ENCODE data around the gene PPIL1.

PPIL1 gene

DNA sequence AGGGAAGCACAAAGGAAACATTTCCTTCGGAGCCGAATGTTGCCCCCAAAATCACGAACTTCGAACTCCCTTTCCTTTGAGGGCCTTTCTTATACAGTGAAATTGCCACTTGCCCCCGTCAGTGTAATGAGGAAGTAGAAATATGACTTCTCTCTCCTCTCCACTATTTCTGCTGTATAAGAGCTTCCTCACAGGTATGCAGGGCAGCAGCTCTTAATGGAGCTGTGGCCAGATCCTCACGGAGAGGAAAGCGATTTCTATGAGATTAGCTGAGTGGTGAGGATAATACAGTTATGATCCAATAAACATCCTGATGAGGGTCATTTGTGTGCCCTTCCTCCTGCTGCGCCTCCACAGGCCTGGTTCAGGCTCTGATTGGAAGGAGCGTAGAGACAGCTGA, 24.6 kb downstream of the PPIL1 start:
- Histone ChIP-seq H3K27me3 (replicated peaks; ENCODE audit: insufficient read depth, low read length) (no peaks in the 10 kb centered on the region), H3K4me2 (ENCODE audit: low read depth, low read length) (no peak overlapping the region), H3K27ac (ENCODE audit: low read length) (no peak overlapping the region), H3K79me2 (ENCODE audit: low read length) (no peaks in the 10 kb centered on the region), H2AFZ (ENCODE audit: low read length) (no peak overlapping the region), H4K20me1 (ENCODE audit: insufficient read depth, low read length) (no peaks in the 10 kb centered on the region), H3F3A (ENCODE audit: insufficient read depth, low read length) (no peaks in the 10 kb centered on the region), H3K4me1 (ENCODE audit: low read length) (no peaks in the 10 kb centered on the region), H3K4me3 (ENCODE audit: low read length) (no peak overlapping the region), H3K36me3 (replicated peaks; ENCODE audit: insufficient read depth, low read length) (no peaks in the 10 kb centered on the region), H3K9me3 (replicated peaks; ENCODE audit: insufficient read depth, low read length) (no peaks in the 10 kb centered on the region), H3K9ac (ENCODE audit: low read length) (no peak overlapping the region), H3K9me2 (replicated peaks; ENCODE audit: insufficient read depth, low read length) (no peaks in the 10 kb centered on the region)
- no peak for DNase-seq
- TF ChIP-seq, protein P1, sequence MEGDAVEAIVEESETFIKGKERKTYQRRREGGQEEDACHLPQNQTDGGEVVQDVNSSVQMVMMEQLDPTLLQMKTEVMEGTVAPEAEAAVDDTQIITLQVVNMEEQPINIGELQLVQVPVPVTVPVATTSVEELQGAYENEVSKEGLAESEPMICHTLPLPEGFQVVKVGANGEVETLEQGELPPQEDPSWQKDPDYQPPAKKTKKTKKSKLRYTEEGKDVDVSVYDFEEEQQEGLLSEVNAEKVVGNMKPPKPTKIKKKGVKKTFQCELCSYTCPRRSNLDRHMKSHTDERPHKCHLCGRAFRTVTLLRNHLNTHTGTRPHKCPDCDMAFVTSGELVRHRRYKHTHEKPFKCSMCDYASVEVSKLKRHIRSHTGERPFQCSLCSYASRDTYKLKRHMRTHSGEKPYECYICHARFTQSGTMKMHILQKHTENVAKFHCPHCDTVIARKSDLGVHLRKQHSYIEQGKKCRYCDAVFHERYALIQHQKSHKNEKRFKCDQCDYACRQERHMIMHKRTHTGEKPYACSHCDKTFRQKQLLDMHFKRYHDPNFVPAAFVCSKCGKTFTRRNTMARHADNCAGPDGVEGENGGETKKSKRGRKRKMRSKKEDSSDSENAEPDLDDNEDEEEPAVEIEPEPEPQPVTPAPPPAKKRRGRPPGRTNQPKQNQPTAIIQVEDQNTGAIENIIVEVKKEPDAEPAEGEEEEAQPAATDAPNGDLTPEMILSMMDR (IDR thresholded peaks at IDR 0.05; ENCODE audit: low read length): no peak
- no peak for TF ChIP-seq EZH2phosphoT487 (IDR thresholded peaks at IDR 0.05; ENCODE audit: low read length)

DNA sequence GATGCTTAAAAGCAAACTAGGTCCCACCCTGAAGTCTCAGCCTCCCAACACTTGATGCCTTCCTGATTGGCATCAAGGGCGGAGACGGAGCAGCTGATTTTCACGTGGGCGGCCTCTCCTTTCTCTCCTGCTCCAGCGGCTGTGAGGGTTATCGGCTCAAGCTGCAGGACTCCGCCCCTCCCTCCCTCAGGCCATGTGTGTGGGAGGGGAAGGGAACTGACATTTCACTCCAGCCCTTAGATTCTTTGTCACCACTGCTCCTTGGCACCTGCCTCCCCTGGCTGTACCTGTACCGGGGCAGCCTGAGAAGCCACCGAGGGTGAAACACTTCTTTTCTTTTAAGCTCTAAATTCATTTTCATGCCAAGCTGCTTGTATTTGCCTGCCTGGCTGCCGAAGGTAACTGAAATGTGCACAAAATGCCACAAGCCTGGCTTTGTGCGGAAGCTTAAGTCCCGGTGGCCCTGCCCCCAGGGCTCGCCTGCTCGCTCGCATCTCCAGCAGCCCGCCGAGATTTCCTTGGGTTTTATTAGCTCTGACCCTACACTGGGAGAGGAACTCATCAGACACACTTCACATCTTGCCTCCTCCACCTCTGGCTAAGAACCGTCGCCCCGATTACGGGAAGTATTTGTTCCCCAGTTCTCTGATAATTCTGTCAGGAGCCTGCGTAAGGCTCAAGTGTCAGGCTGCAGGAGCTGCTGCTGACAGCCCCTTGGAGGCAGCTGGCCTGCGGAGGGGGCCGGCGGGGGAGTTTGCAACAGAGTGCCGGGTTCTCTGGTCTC, 25.8 kb downstream of the PPIL1 start:
- H2AFZ ChIP-seq (ENCODE audit: low read length): no peak overlapping the region
- no peak overlapping the region for H3K9ac ChIP-seq (ENCODE audit: low read length)
- H3K9me2 ChIP-seq (replicated peaks; ENCODE audit: insufficient read depth, low read length): no peaks in the 10 kb centered on the region
- no peaks in the 10 kb centered on the region for H3K4me1 ChIP-seq (ENCODE audit: low read length)
- no peaks in the 10 kb centered on the region for H3F3A ChIP-seq (ENCODE audit: insufficient read depth, low read length)
- H4K20me1 ChIP-seq (ENCODE audit: insufficient read depth, low read length): no peaks in the 10 kb centered on the region
- no peak overlapping the region for H3K27ac ChIP-seq (ENCODE audit: low read length)
- TF ChIP-seq EZH2phosphoT487 (IDR thresholded peaks at IDR 0.05; ENCODE audit: low read length) (no peak), EZH2 (optimal IDR thresholded peaks at IDR 0.05; ENCODE audit: low read depth, low read length) (no peak)
- TF ChIP-seq, protein P1 (IDR thresholded peaks at IDR 0.05; ENCODE audit: low read length): no peak
- no peaks in the 10 kb centered on the region for H3K27me3 ChIP-seq (replicated peaks; ENCODE audit: insufficient read depth, low read length)
- H3K36me3 ChIP-seq (replicated peaks; ENCODE audit: insufficient read depth, low read length): no peaks in the 10 kb centered on the region
- no peaks in the 10 kb centered on the region for H3K79me2 ChIP-seq (ENCODE audit: low read length)
- DNase-seq: no peak
- no peaks in the 10 kb centered on the region for H3K9me3 ChIP-seq (replicated peaks; ENCODE audit: insufficient read depth, low read length)
- H3K4me3 ChIP-seq (ENCODE audit: low read length): no peak overlapping the region
- no peak overlapping the region for H3K4me2 ChIP-seq (ENCODE audit: low read depth, low read length)

DNA sequence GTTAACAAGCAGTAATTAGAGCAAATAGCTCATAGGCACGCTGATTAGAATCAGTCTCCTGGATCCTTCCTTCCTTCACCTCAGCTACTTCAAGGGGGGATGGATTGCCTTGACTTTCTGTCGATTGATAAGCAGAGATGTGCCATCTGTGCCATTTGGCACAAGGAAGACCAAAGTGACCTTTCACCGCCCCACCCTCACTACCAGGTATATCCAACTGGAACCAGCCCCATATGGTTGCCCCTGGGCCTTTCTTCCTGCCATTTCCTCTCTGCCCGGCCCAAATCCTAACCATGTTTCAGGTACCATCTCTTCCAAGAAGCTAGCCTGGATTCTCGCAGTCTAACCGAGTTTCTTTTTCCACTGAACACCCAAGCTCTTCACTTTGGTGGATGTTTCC, 26.6 kb downstream of the PPIL1 start:
- no peaks in the 10 kb centered on the region for H3K27me3 ChIP-seq (replicated peaks; ENCODE audit: insufficient read depth, low read length)
- no peak overlapping the region for H3K4me2 ChIP-seq (ENCODE audit: low read depth, low read length)
- no peaks in the 10 kb centered on the region for H4K20me1 ChIP-seq (ENCODE audit: insufficient read depth, low read length)
- H3K9me2 ChIP-seq (replicated peaks; ENCODE audit: insufficient read depth, low read length): no peaks in the 10 kb centered on the region
- H3K79me2 ChIP-seq (ENCODE audit: low read length): no peaks in the 10 kb centered on the region
- no peak overlapping the region for H3K9ac ChIP-seq (ENCODE audit: low read length)
- H3K27ac ChIP-seq (ENCODE audit: low read length): no peak overlapping the region
- no peaks in the 10 kb centered on the region for H3K9me3 ChIP-seq (replicated peaks; ENCODE audit: insufficient read depth, low read length)
- H2AFZ ChIP-seq (ENCODE audit: low read length): no peak overlapping the region
- no peaks in the 10 kb centered on the region for H3F3A ChIP-seq (ENCODE audit: insufficient read depth, low read length)
- TF ChIP-seq EZH2 (optimal IDR thresholded peaks at IDR 0.05; ENCODE audit: low read depth, low read length): no peak
- no peak for TF ChIP-seq EZH2phosphoT487 (IDR thresholded peaks at IDR 0.05; ENCODE audit: low read length)
- TF ChIP-seq, protein P1 (IDR thresholded peaks at IDR 0.05; ENCODE audit: low read length): no peak
- DNase-seq: no peak
- H3K36me3 ChIP-seq (replicated peaks; ENCODE audit: insufficient read depth, low read length): no peaks in the 10 kb centered on the region
- no peaks in the 10 kb centered on the region for H3K4me1 ChIP-seq (ENCODE audit: low read length)
- no peak overlapping the region for H3K4me3 ChIP-seq (ENCODE audit: low read length)

All from MM.1S (cell line).